Spleen (tissue), 7 donors: ENCODE data around the gene DALRD3.

Source experiments
- CTCF ChIP-seq, 11 experiments: fragments of 200-600 bp in 7 of 11; fragments of 450-650 bp in 4 of 11; sonication (generic) in 4 of 11; IDR thresholded peaks in 8 of 11; conservative IDR thresholded peaks in 3 of 11; 1 replicate in 7 of 11; 2 replicates in 4 of 11; pipeline versions ENCODE4 v1.4.0 to v1.8.0; 2016 to 2021; ENCODE audit warnings: antibody characterized with exemption in 11 of 11, inconsistent platforms in 4 of 11, mild to moderate bottlenecking in 1 of 11
- POLR2AphosphoS5 ChIP-seq, 3 donors: sonication (generic); formaldehyde crosslinking; IDR thresholded peaks; one replicate each; pipeline ENCODE4 v1.5.1; 2017; ENCODE audit warnings: antibody characterized with exemption in 3 of 3
- donor health status: DM: no; HTN: no; CAD: no; lungs with moderate emphysema.
- donor health status: DM: no; HTN: no; CAD: no.
- donor health status: DM: no; HTN: no; CAD: no.

- TF ChIP-seq POLR2AphosphoS5 (IDR thresholded peaks at IDR 0.05) (peak; percentile 88 to 94 (median 91)), CTCF (IDR thresholded peaks at IDR 0.05 in 8 of 11, conservative IDR thresholded peaks at IDR 0.05 in 3 of 11) (peak; percentile 94 to 100 (median 99))
These were observed 3.7 kb upstream of the DALRD3 start, which contains the start of gene NDUFAF3 for GRCh38 chr3:49021813-49022687.
